ENCODE measurements around the gene SGO2.

Gene SGO2

GRCh38 chr2:200492656-200493055, 33.4 kb upstream of the SGO2 start:
- no peak for TF ChIP-seq ZNF70 (CRISPR knock-in tag; IDR thresholded peaks at IDR 0.05)
- ATAC-seq = no peak

- no peak for ATAC-seq
- TF ChIP-seq ZNF565 (CRISPR knock-in tag; conservative IDR thresholded peaks at IDR 0.05; ENCODE audit: low read depth) = no peak
- no peak for TF ChIP-seq SNAI2 (CRISPR knock-in tag; IDR thresholded peaks at IDR 0.05)
- no peak for TF ChIP-seq GLIS3 (CRISPR knock-in tag; IDR thresholded peaks at IDR 0.05)
- no peak for TF ChIP-seq TCF4 (CRISPR knock-in tag; IDR thresholded peaks at IDR 0.05; ENCODE audit: borderline replicate concordance)
- no peak for TF ChIP-seq ZFP30 (CRISPR knock-in tag; IDR thresholded peaks at IDR 0.05)
- TF ChIP-seq CREB5 (CRISPR knock-in tag; IDR thresholded peaks at IDR 0.05; ENCODE audit: low read depth) = no peak
- TF ChIP-seq TSHZ2 (CRISPR knock-in tag; IDR thresholded peaks at IDR 0.05) = no peak
- TF ChIP-seq CSRNP3 (CRISPR knock-in tag; IDR thresholded peaks at IDR 0.05) = no peak
- TF ChIP-seq PPARA (CRISPR knock-in tag; IDR thresholded peaks at IDR 0.05; ENCODE audit: borderline replicate concordance) = no peak
- no peak for TF ChIP-seq POU6F1 (CRISPR knock-in tag; IDR thresholded peaks at IDR 0.05; ENCODE audit: borderline replicate concordance, low read depth)
- no peak for TF ChIP-seq ZNF8 (CRISPR knock-in tag; IDR thresholded peaks at IDR 0.05)
- no peak for TF ChIP-seq OSR1 (CRISPR knock-in tag; IDR thresholded peaks at IDR 0.05)
- no peak for TF ChIP-seq ZFP3 (CRISPR knock-in tag; IDR thresholded peaks at IDR 0.05)
- no peak for TF ChIP-seq ZNF70 (CRISPR knock-in tag; IDR thresholded peaks at IDR 0.05)
- no peak for TF ChIP-seq ARNTL (CRISPR knock-in tag; IDR thresholded peaks at IDR 0.05; ENCODE audit: borderline replicate concordance, low read depth)
- no peak for TF ChIP-seq ZC3H10 (CRISPR knock-in tag; IDR thresholded peaks at IDR 0.05)
- no peak for TF ChIP-seq CSDC2 (CRISPR knock-in tag; IDR thresholded peaks at IDR 0.05)
Measured at GRCh38 chr2:200494048-200494447, 32.0 kb upstream of the SGO2 start.

GRCh38 chr2:200496696-200497095, 29.3 kb upstream of the SGO2 start:
- TF ChIP-seq RARB (CRISPR knock-in tag; IDR thresholded peaks at IDR 0.05) (no peak), ZNF8 (CRISPR knock-in tag; IDR thresholded peaks at IDR 0.05) (no peak), CSRNP3 (CRISPR knock-in tag; IDR thresholded peaks at IDR 0.05) (no peak), TOX (CRISPR knock-in tag; IDR thresholded peaks at IDR 0.05; ENCODE audit: borderline replicate concordance) (no peak), GLIS3 (CRISPR knock-in tag; IDR thresholded peaks at IDR 0.05) (no peak), SNAI2 (CRISPR knock-in tag; IDR thresholded peaks at IDR 0.05) (no peak), ZNF70 (CRISPR knock-in tag; IDR thresholded peaks at IDR 0.05) (no peak), ARNTL (CRISPR knock-in tag; IDR thresholded peaks at IDR 0.05; ENCODE audit: borderline replicate concordance, low read depth) (no peak), ZFP30 (CRISPR knock-in tag; IDR thresholded peaks at IDR 0.05) (no peak), CREB5 (CRISPR knock-in tag; IDR thresholded peaks at IDR 0.05; ENCODE audit: low read depth) (no peak), BACH2 (CRISPR knock-in tag; IDR thresholded peaks at IDR 0.05; ENCODE audit: borderline replicate concordance) (no peak), OSR1 (CRISPR knock-in tag; IDR thresholded peaks at IDR 0.05) (no peak), ZNF565 (CRISPR knock-in tag; conservative IDR thresholded peaks at IDR 0.05; ENCODE audit: low read depth) (no peak), ZFP3 (CRISPR knock-in tag; IDR thresholded peaks at IDR 0.05) (no peak), PPARA (CRISPR knock-in tag; IDR thresholded peaks at IDR 0.05; ENCODE audit: borderline replicate concordance) (no peak), POU6F1 (CRISPR knock-in tag; IDR thresholded peaks at IDR 0.05; ENCODE audit: borderline replicate concordance, low read depth) (no peak)
- no peak for ATAC-seq

Data from SK-N-SH treated with all-trans-retinoic acid at 6 μM for 48 hours (cell line).